ENCODE results near the gene MACF1. TPM values are rescaled to one million over a fixed set of nuclear protein-coding genes. Genes with fewer than 3 reads are reported as not detected.
"Not testable (repeated sequence)": the region's sequence is repeated elsewhere in the genome, so short reads cannot be mapped to it uniquely, and the experiment has no call there.

MACF1 gene
- total RNA-seq, 4 donors from 2014 or later: 386 to 627 (median 576) TPM

- Histone ChIP-seq H3K27ac (replicated peaks in 1 of 4) (no peak overlapping the region), H3K27me3 (no peaks in the 10 kb centered on the region), H3K9me3 (no peaks in the 10 kb centered on the region), H3K36me3 (peaks cover 90 to 100% (median 95%) of the 10 kb centered on the region in 4 donors), H3K4me3 (no peak overlapping the region), H3K4me1 (peaks cover 0 to 2% (median 0%) of the 10 kb centered on the region in 4 donors)
- 78% methylated on average over 2 of the region's 2 CpGs for WGBS
- no peak for TF ChIP-seq EP300 (IDR thresholded peaks at IDR 0.05)
- no peak for TF ChIP-seq POLR2A (IDR thresholded peaks at IDR 0.05; ENCODE audit: low read depth)
- TF ChIP-seq POLR2AphosphoS5 (IDR thresholded peaks at IDR 0.05): no peak
- TF ChIP-seq CTCF (IDR thresholded peaks at IDR 0.05): no peak
- intact Hi-C loops (cut with DNase I): no loop called here
- DNase-seq (ENCODE audit: extremely low spot score): no peak
Observed at GRCh38 chr1:39445573-39445972, 241.1 kb downstream of the MACF1 start.

- H3K9me3 ChIP-seq: no peaks in the 10 kb centered on the region
- H3K27ac ChIP-seq (replicated peaks in 1 of 4): peak overlapping the region in 1 of 4 donors; percentile 20
- no peak for DNase-seq (ENCODE audit: extremely low spot score)
- WGBS: 61% methylated on average over 5 of the region's 5 CpGs
- H3K4me3 ChIP-seq: no peak overlapping the region
- TF ChIP-seq POLR2A (IDR thresholded peaks at IDR 0.05; ENCODE audit: low read depth) (no peak), EP300 (IDR thresholded peaks at IDR 0.05) (no peak), POLR2AphosphoS5 (IDR thresholded peaks at IDR 0.05) (no peak), CTCF (IDR thresholded peaks at IDR 0.05) (no peak)
- H3K4me1 ChIP-seq: peaks cover 5 to 12% (median 8%) of the 10 kb centered on the region in 4 donors
- intact Hi-C loops (cut with DNase I): no loop called here
- H3K36me3 ChIP-seq: peaks cover 84 to 100% (median 93%) of the 10 kb centered on the region in 4 donors
- no peaks in the 10 kb centered on the region for H3K27me3 ChIP-seq
Observed at GRCh38 chr1:39446986-39447567, 242.6 kb downstream of the MACF1 start.

- not testable (repeated sequence) for H3K4me3 ChIP-seq; DNase-seq (ENCODE audit: extremely low spot score)
Observed at GRCh38 chr1:39450041-39450440, 245.5 kb downstream of the MACF1 start.

GRCh38 chr1:39450956-39451606, 246.6 kb downstream of the MACF1 start:
- Histone ChIP-seq H3K4me1 (peaks cover 5 to 17% (median 13%) of the 10 kb centered on the region in 4 donors), H3K9me3 (no peaks in the 10 kb centered on the region), H3K27me3 (no peaks in the 10 kb centered on the region), H3K36me3 (peaks cover 84 to 100% (median 94%) of the 10 kb centered on the region in 4 donors), H3K27ac (replicated peaks in 1 of 4) (peak overlapping the region; percentile 6 to 42 (median 24)), H3K4me3 (no peak overlapping the region)
- intact Hi-C loops (cut with DNase I): no loop called here
- 74% methylated on average over 10 of the region's 10 CpGs for WGBS
- TF ChIP-seq CTCF (IDR thresholded peaks at IDR 0.05) (no peak), POLR2AphosphoS5 (IDR thresholded peaks at IDR 0.05) (no peak), POLR2A (IDR thresholded peaks at IDR 0.05; ENCODE audit: low read depth) (no peak), EP300 (IDR thresholded peaks at IDR 0.05) (no peak)
- DNase-seq (ENCODE audit: extremely low spot score): no peak

More at GRCh38 chr1:39450041-39450440, 245.5 kb downstream of the MACF1 start:
- intact Hi-C loops (cut with DNase I); H3K9me3 ChIP-seq; H3K27me3 ChIP-seq; H3K27ac ChIP-seq (replicated peaks in 1 of 4): not testable (repeated sequence)
- 90% methylated on average over 4 of the region's 4 CpGs for WGBS
- peaks cover 5 to 17% (median 13%) of the 10 kb centered on the region in 4 donors for H3K4me1 ChIP-seq
- peaks cover 84 to 100% (median 92%) of the 10 kb centered on the region in 4 donors for H3K36me3 ChIP-seq

- TF ChIP-seq EP300 (IDR thresholded peaks at IDR 0.05) (no peak), POLR2AphosphoS5 (IDR thresholded peaks at IDR 0.05) (no peak), POLR2A (IDR thresholded peaks at IDR 0.05; ENCODE audit: low read depth) (no peak), CTCF (IDR thresholded peaks at IDR 0.05) (no peak)
- H3K9me3 ChIP-seq: no peaks in the 10 kb centered on the region
- no peaks in the 10 kb centered on the region for H3K27me3 ChIP-seq
- H3K4me3 ChIP-seq: no peak overlapping the region
- H3K27ac ChIP-seq (replicated peaks in 1 of 4): peak overlapping the region in 2 of 4 donors; percentile 36 to 42
- intact Hi-C loops (cut with DNase I): no loop called here
- 95% methylated on average over 7 of the region's 7 CpGs for WGBS
- peaks cover 86 to 100% (median 98%) of the 10 kb centered on the region in 4 donors for H3K36me3 ChIP-seq
- no peak for DNase-seq (ENCODE audit: extremely low spot score)
- H3K4me1 ChIP-seq: peaks cover 5 to 17% (median 13%) of the 10 kb centered on the region in 4 donors
Observed at GRCh38 chr1:39452081-39452480, 247.6 kb downstream of the MACF1 start.

Measured in esophagus muscularis mucosa (tissue), 4 donors.